ENCODE results near the gene LPP. TPM values are rescaled to one million over a fixed set of nuclear protein-coding genes. Genes with fewer than 3 reads are reported as not detected.

The LPP gene
- total RNA-seq, 8 experiments from 2014 or later: 6.0 to 77.8 (median 15.4) TPM

DNA sequence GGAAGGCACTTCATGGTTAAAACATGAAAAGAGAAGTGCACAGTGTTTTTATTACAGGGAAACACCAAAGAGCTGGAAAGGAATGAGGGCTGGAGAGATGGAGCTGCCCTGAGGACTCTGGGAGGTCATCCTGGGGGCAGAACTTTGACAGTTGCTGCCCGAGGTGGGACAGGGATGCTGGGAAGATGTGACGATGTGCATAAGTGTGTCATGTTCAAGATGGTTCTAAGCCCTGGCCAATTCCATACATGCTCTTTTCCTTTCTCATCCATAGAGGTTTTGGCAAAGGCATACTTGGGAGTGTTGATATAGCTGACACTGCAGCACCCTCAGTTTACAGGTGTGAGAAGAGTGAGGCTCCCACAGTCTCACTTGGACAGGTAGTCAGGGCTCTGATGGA is 23.8 kb downstream of the LPP start:
- H3K4me3 ChIP-seq: no peak overlapping the region
- in situ Hi-C loops (cut with MboI; ENCODE audit: low pct_unique_long_range_greater_than_20kb in 2 of 9, low sequenced_read_pairs in 9 of 9, unreplicated experiment in 9 of 9): no loop called here
- WGBS, 10 experiments: 78 to 100% methylated on average over 1 to 2 of the region's 2 CpGs; no CpG with 5 or more reads in 8 of the 10 experiments
- H3K27ac ChIP-seq: no peak overlapping the region
- ATAC-seq (replicated peaks in 6 of 8): no peak
- H3K4me1 ChIP-seq (replicated peaks in 1 of 2): no peaks in the 10 kb centered on the region

DNA sequence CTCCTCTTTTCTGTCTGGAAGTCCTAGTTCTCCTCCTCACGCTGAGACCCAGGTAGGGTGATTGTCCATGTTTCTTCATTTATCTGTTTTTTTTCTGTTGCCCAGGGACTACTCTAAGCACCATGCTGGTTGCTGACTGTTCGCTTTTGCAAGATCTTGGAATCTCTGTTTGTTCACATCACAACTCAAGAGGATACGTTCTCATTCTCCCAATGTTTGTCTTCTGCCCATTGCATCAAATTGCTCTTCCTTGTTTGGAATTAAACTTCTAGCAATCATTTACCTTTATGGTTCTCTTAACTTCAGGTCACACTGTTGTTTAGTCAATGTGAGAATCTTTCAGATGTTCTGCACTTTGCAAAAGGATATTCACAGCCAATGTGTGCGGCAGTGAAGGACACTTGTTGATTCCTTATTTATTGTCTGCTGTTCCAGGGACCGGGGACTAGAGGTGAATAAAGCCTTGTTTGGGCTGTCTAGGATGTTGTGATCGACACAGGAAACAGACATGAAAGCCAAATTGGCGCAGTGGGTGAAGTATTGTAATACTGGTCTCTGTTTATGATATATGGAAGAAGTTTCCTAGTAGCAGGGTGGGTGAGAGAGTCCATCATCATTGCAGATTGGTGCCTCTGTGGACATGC is 24.5 kb downstream of the LPP start:
- Histone ChIP-seq H3K4me3 (no peak overlapping the region), H3K27ac (no peak overlapping the region), H3K4me1 (replicated peaks in 1 of 2) (no peaks in the 10 kb centered on the region)
- in situ Hi-C loops (cut with MboI; ENCODE audit: low pct_unique_long_range_greater_than_20kb in 2 of 9, low sequenced_read_pairs in 9 of 9, unreplicated experiment in 9 of 9): no loop called here
- ATAC-seq (replicated peaks in 6 of 8): no peak
- WGBS, 10 experiments: 72 to 100% (median 94%) methylated on average over 1 to 6 of the region's 7 CpGs

- ATAC-seq (replicated peaks in 6 of 8): peak in 6 of 8 experiments; percentile 9 to 73 (median 50)
- in situ Hi-C loops (cut with MboI; ENCODE audit: low pct_unique_long_range_greater_than_20kb in 2 of 9, low sequenced_read_pairs in 9 of 9, unreplicated experiment in 9 of 9): no loop called here
Observed at GRCh38 chr3:188179006-188179966, 25.3 kb downstream of the LPP start.

GRCh38 chr3:188180114-188180513 is 26.2 kb downstream of the LPP start:
- Histone ChIP-seq H3K4me1 (replicated peaks in 1 of 2) (no peaks in the 10 kb centered on the region), H3K27ac (no peak overlapping the region), H3K4me3 (no peak overlapping the region)
- in situ Hi-C loops (cut with MboI; ENCODE audit: low pct_unique_long_range_greater_than_20kb in 2 of 9, low sequenced_read_pairs in 9 of 9, unreplicated experiment in 9 of 9): no loop called here
- ATAC-seq (replicated peaks in 6 of 8): no peak
- 78 to 100% (median 98%) methylated on average over 1 to 7 of the region's 7 CpGs; no CpG with 5 or more reads in 4 of the 10 experiments for WGBS, 10 experiments

More at GRCh38 chr3:188179006-188179966, 25.3 kb downstream of the LPP start:
- Histone ChIP-seq H3K4me3 (no peak overlapping the region), H3K27ac (no peak overlapping the region), H3K4me1 (replicated peaks in 1 of 2) (no peaks in the 10 kb centered on the region)
- 37 to 100% (median 56%) methylated on average over 1 to 7 of the region's 16 CpGs; no CpG with 5 or more reads in 5 of the 10 experiments for WGBS, 10 experiments

DNA sequence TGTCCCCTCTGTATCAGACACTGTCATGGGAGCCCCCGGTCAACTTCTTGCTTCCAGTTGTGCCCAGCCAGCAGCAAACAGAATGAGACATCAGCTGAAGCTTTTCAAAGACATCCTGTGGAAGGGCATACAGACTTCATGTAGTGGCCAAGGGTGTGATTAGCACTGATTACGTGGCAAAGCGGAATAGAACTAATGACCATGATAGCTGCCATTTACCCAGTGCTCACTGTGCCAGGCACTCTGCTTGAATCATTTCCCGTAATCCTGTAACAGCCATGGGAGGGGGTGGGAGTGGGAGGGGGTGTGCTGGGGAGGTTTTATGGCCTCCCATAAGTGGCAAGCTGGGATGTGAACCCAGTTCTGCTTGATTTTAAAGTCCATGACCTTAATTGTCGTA is 29.5 kb downstream of the LPP start:
- Histone ChIP-seq H3K4me3 (no peak overlapping the region), H3K27ac (no peak overlapping the region), H3K4me1 (replicated peaks in 1 of 2) (no peaks in the 10 kb centered on the region)
- in situ Hi-C loops (cut with MboI; ENCODE audit: low pct_unique_long_range_greater_than_20kb in 2 of 9, low sequenced_read_pairs in 9 of 9, unreplicated experiment in 9 of 9): no loop called here
- 85 to 100% (median 100%) methylated on average over 1 to 3 of the region's 5 CpGs; no CpG with 5 or more reads in 6 of the 10 experiments for WGBS, 10 experiments
- ATAC-seq (replicated peaks in 6 of 8): no peak

DNA sequence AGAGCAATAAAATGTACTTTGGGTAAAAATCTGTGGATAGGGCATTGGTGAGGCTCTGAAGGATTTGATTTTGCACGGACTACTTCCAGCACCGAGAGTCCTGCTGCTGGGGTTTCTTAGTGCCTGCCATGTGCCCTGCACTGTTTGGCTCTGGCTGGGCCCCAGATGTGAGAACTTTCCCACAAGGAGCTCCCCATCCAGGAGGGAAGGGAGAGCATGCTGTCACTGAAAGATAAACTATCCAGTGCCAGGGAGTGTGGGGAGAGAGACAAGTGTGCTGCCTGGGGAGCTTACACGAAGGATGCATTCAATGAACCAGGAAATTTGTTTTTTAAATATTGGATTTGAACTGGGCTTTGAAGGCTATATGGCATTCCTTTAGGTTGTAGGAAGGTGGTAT is 30.2 kb downstream of the LPP start:
- in situ Hi-C loops (cut with MboI; ENCODE audit: low pct_unique_long_range_greater_than_20kb in 2 of 9, low sequenced_read_pairs in 9 of 9, unreplicated experiment in 9 of 9): no loop called here

GRCh38 chr3:188184649-188185048 is 30.7 kb downstream of the LPP start:
- Histone ChIP-seq H3K4me1 (replicated peaks in 1 of 2) (no peaks in the 10 kb centered on the region), H3K4me3 (no peak overlapping the region), H3K27ac (no peak overlapping the region)
- ATAC-seq (replicated peaks in 6 of 8): no peak
- WGBS, 10 experiments: 33 to 100% (median 81%) methylated on average over 1 to 3 of the region's 3 CpGs; no CpG with 5 or more reads in 5 of the 10 experiments
- in situ Hi-C loops (cut with MboI; ENCODE audit: low pct_unique_long_range_greater_than_20kb in 2 of 9, low sequenced_read_pairs in 9 of 9, unreplicated experiment in 9 of 9): no loop called here

More for the DNA sequence above, 30.2 kb downstream of the LPP start:
- no peak for ATAC-seq (replicated peaks in 6 of 8)
- Histone ChIP-seq H3K4me1 (replicated peaks in 1 of 2) (no peaks in the 10 kb centered on the region), H3K4me3 (no peak overlapping the region), H3K27ac (no peak overlapping the region)
- WGBS, 10 experiments: 60 to 100% (median 76%) methylated on average over 1 to 3 of the region's 3 CpGs; no CpG with 5 or more reads in 4 of the 10 experiments

DNA sequence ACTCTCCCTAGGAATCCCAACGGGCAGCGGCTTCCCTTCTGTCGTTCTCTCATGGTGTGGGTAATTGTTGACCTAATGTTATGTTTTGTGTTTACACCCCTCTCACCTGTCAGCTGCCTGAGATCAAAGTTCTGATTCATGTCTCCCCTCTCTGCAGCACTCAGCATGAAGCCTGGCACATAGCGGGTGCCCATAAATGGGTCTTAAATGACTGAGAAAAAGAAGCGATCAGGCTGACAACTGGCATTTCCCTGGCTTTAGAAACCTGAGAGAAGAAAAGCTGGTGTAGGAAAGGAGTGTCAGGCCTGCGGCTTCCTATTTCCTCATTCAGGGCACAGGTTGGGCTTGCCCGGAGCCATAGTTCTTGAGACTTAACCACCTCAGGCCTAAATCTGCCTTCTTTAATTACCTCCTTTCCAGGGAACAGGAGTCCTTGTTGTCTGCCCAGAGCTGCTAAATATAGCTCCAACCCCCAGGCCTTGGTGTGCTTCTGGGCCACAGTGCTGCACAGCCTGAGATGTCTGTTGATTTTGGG is 31.8 kb downstream of the LPP start:
- in situ Hi-C loops (cut with MboI; ENCODE audit: low pct_unique_long_range_greater_than_20kb in 2 of 9, low sequenced_read_pairs in 9 of 9, unreplicated experiment in 9 of 9): no loop called here
- H3K4me1 ChIP-seq (replicated peaks in 1 of 2): no peaks in the 10 kb centered on the region
- ATAC-seq (replicated peaks in 6 of 8): peak in 2 of 8 experiments; percentile 58 to 65
- WGBS, 10 experiments: 31 to 100% (median 76%) methylated on average over 2 to 6 of the region's 7 CpGs; no CpG with 5 or more reads in 4 of the 10 experiments
- H3K27ac ChIP-seq: no peak overlapping the region
- no peak overlapping the region for H3K4me3 ChIP-seq

DNA sequence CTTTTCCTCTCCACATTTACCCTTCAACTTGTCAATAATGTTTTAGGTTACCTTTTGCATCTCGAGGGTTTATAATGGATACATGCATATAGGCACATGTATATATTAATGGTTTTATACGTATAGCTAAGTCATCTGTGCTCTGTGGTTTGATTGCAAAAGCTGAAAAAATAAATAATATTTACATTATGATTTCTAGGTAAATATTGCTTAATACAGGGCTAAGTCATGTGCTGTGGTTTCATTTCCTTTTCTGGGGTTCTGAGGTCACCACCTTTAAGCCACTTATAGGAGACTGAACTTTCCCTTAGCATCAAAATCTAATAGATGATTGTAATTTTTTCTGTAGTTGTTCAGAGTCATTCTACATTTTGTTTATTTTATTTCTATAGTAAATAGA is 33.1 kb downstream of the LPP start:
- H3K4me1 ChIP-seq (replicated peaks in 1 of 2): no peaks in the 10 kb centered on the region
- no peak for ATAC-seq (replicated peaks in 6 of 8)
- 28 to 100% (median 91%) methylated on average over 1 to 2 of the region's 2 CpGs; no CpG with 5 or more reads in 2 of the 10 experiments for WGBS, 10 experiments
- no peak overlapping the region for H3K27ac ChIP-seq
- no peak overlapping the region for H3K4me3 ChIP-seq
- in situ Hi-C loops (cut with MboI; ENCODE audit: low pct_unique_long_range_greater_than_20kb in 2 of 9, low sequenced_read_pairs in 9 of 9, unreplicated experiment in 9 of 9): no loop called here

GRCh38 chr3:188188911-188189310 is 35.0 kb downstream of the LPP start:
- in situ Hi-C loops (cut with MboI; ENCODE audit: low pct_unique_long_range_greater_than_20kb in 2 of 9, low sequenced_read_pairs in 9 of 9, unreplicated experiment in 9 of 9): no loop called here
- no peaks in the 10 kb centered on the region for H3K4me1 ChIP-seq (replicated peaks in 1 of 2)
- no peak overlapping the region for H3K27ac ChIP-seq
- no peak overlapping the region for H3K4me3 ChIP-seq
- no peak for ATAC-seq (replicated peaks in 6 of 8)

DNA sequence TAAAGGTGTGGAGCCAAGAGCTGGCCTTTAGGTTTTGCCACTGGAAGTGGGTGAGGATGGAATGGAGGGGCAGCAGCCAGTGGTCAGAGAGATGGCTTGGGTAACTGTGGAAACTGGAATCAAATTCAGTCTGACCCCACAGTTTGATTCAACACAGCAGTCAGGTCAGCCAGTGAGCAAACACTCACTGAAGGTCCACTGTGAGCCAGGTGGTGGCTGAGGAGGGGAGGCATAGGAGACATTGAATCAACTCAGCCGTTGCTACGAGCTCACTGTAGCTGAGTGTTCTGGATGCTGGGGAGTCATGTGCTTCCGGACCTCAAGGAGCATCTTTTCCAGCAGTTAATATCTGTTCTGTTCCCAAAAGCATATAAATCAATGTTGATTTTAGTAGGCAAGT is 37.5 kb downstream of the LPP start:
- in situ Hi-C loops (cut with MboI; ENCODE audit: low pct_unique_long_range_greater_than_20kb in 2 of 9, low sequenced_read_pairs in 9 of 9, unreplicated experiment in 9 of 9): no loop called here
- ATAC-seq (replicated peaks in 6 of 8): peak in 1 of 8 experiments; percentile 24
- 80 to 100% (median 97%) methylated on average over 1 to 3 of the region's 3 CpGs; no CpG with 5 or more reads in 1 of the 10 experiments for WGBS, 10 experiments

DNA sequence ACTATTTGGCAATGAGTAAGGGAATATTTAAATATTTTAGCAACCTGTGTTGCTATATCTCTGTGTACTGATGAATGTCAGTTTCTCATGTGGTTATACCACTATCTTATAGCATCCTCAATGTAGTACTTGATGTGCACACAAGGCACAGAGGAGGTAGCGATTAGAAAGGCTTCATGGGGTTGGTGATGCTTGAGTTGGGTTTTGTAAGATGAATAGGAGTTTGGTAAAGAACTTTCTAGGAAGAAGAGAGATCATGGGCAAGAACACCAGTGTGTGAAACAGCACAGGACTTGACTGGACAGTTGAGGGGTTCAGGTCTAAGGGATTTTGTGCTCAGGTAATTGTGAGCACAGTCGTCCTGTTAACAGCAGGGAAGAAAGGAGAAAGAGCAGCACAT is 38.1 kb downstream of the LPP start:
- in situ Hi-C loops (cut with MboI; ENCODE audit: low pct_unique_long_range_greater_than_20kb in 2 of 9, low sequenced_read_pairs in 9 of 9, unreplicated experiment in 9 of 9): no loop called here
- Histone ChIP-seq H3K4me1 (replicated peaks in 1 of 2) (peaks cover 1 to 6% of the 10 kb centered on the region in 2 donors), H3K27ac (no peak overlapping the region), H3K4me3 (no peak overlapping the region)
- ATAC-seq (replicated peaks in 6 of 8): no peak
- 60 to 100% (median 94%) methylated on average over 1 to 2 of the region's 2 CpGs for WGBS, 10 experiments

More for the DNA sequence above, 37.5 kb downstream of the LPP start:
- H3K4me1 ChIP-seq (replicated peaks in 1 of 2): peaks cover 0 to under 1% of the 10 kb centered on the region in 2 donors
- H3K27ac ChIP-seq: no peak overlapping the region
- H3K4me3 ChIP-seq: no peak overlapping the region

GRCh38 chr3:188194332-188194731 is 40.4 kb downstream of the LPP start:
- Histone ChIP-seq H3K4me1 (replicated peaks in 1 of 2) (peaks cover 4 to 14% of the 10 kb centered on the region in 2 donors), H3K4me3 (no peak overlapping the region), H3K27ac (no peak overlapping the region)
- in situ Hi-C loops (cut with MboI; ENCODE audit: low pct_unique_long_range_greater_than_20kb in 2 of 9, low sequenced_read_pairs in 9 of 9, unreplicated experiment in 9 of 9): no loop called here
- ATAC-seq (replicated peaks in 6 of 8): no peak
- 89 to 100% (median 100%) methylated on average over 1 to 2 of the region's 2 CpGs; no CpG with 5 or more reads in 2 of the 10 experiments for WGBS, 10 experiments
